ENCODE results near the gene ANXA2. TPM values are rescaled to one million over a fixed set of nuclear protein-coding genes. Genes with fewer than 3 reads are reported as not detected.

The ANXA2 gene
- total RNA-seq, 2 donors from 2014 or later: 214 to 388 TPM

- Histone ChIP-seq H3K4me1 (no peaks in the 10 kb centered on the region), H3K27me3 (no peaks in the 10 kb centered on the region), H3K27ac (no peak overlapping the region), H3K4me3 (no peak overlapping the region), H3K36me3 (peaks cover 27% of the 10 kb centered on the region), H3K9me3 (no peaks in the 10 kb centered on the region)
- no peak for TF ChIP-seq CTCF (IDR thresholded peaks at IDR 0.05)
- no peak for DNase-seq (ENCODE audit: low spot score)
Observed at GRCh38 chr15:60438646-60439045, 40.9 kb upstream of the ANXA2 start.

- H3K36me3 ChIP-seq: peaks cover 30% of the 10 kb centered on the region
- no peak overlapping the region for H3K27ac ChIP-seq
- H3K4me1 ChIP-seq: no peaks in the 10 kb centered on the region
- DNase-seq (ENCODE audit: low spot score): no peak
- H3K4me3 ChIP-seq: no peak overlapping the region
- TF ChIP-seq CTCF (IDR thresholded peaks at IDR 0.05): no peak
- no peaks in the 10 kb centered on the region for H3K27me3 ChIP-seq
- H3K9me3 ChIP-seq: no peaks in the 10 kb centered on the region
Observed at GRCh38 chr15:60428935-60429334, 31.1 kb upstream of the ANXA2 start.

- no peak overlapping the region for H3K4me3 ChIP-seq
- peaks cover 26% of the 10 kb centered on the region for H3K36me3 ChIP-seq
Observed at GRCh38 chr15:60426870-60427508, 29.2 kb upstream of the ANXA2 start.

GRCh38 chr15:60425461-60425860, 27.7 kb upstream of the ANXA2 start:
- DNase-seq (ENCODE audit: low spot score): no peak
- TF ChIP-seq CTCF (IDR thresholded peaks at IDR 0.05): no peak
- Histone ChIP-seq H3K27me3 (no peaks in the 10 kb centered on the region), H3K4me1 (no peaks in the 10 kb centered on the region), H3K4me3 (no peak overlapping the region), H3K36me3 (peaks cover 21% of the 10 kb centered on the region), H3K9me3 (no peaks in the 10 kb centered on the region), H3K27ac (no peak overlapping the region)

More at GRCh38 chr15:60426870-60427508, 29.2 kb upstream of the ANXA2 start:
- Histone ChIP-seq H3K4me1 (no peaks in the 10 kb centered on the region), H3K9me3 (no peaks in the 10 kb centered on the region), H3K27me3 (no peaks in the 10 kb centered on the region), H3K27ac (peak overlapping the region; percentile 12 to 39)
- TF ChIP-seq CTCF (IDR thresholded peaks at IDR 0.05): no peak
- no peak for DNase-seq (ENCODE audit: low spot score)

- no peak for TF ChIP-seq CTCF (IDR thresholded peaks at IDR 0.05)
- H3K27me3 ChIP-seq: no peaks in the 10 kb centered on the region
- H3K4me3 ChIP-seq: no peak overlapping the region
- H3K36me3 ChIP-seq: peaks cover 14% of the 10 kb centered on the region
- no peaks in the 10 kb centered on the region for H3K9me3 ChIP-seq
- H3K4me1 ChIP-seq: no peaks in the 10 kb centered on the region
- no peak for DNase-seq (ENCODE audit: low spot score)
- H3K27ac ChIP-seq: no peak overlapping the region
Observed at GRCh38 chr15:60424006-60424405, 26.2 kb upstream of the ANXA2 start.

GRCh38 chr15:60423537-60423936, 25.8 kb upstream of the ANXA2 start:
- Histone ChIP-seq H3K9me3 (no peaks in the 10 kb centered on the region), H3K4me1 (no peaks in the 10 kb centered on the region), H3K27ac (no peak overlapping the region), H3K4me3 (no peak overlapping the region), H3K36me3 (peaks cover 14% of the 10 kb centered on the region), H3K27me3 (no peaks in the 10 kb centered on the region)
- no peak for TF ChIP-seq CTCF (IDR thresholded peaks at IDR 0.05)
- DNase-seq (ENCODE audit: low spot score): no peak
